IMR-90 (cell line): Measurements from ENCODE around the gene DPYSL5. TPM values are rescaled to one million over a fixed set of nuclear protein-coding genes. Genes with fewer than 3 reads are reported as not detected.

Experiments
- ATAC-seq: fragments of 200-7000 bp; cut with Tn5 transposase; 2 replicates; pipeline ENCODE4 v1.9.1; 2020; ENCODE audit warnings: low read depth, mild to moderate bottlenecking, moderate library complexity
- BruUV-seq: library from RNA; stranded (reverse); fragments of 400-500 nt; replicated peaks from 2 replicates; lab custom pipeline; 2021; lab: Mats Ljungman, UMichigan
- CTCF ChIA-PET: fragments of 300-600 bp; formaldehyde crosslinking; extraction: SDS; loops from one replicate; lab custom pipeline; 2021; ENCODE audit warnings: antibody characterized with exemption; lab: Yijun Ruan, JAX
- POLR2A ChIA-PET: fragments of 300-600 bp; sonication (Branson Sonifier 250); formaldehyde crosslinking; loops from one replicate; lab custom pipeline; 2022; ENCODE audit warnings: antibody characterized with exemption; ENCODE audit not compliant: unreplicated experiment; lab: Charles Lee
- DNase-seq: peaks from one replicate; pipeline ENCODE4 v3.0.0; 2013
- H2AFZ ChIP-seq: replicated peaks from 2 replicates; pipeline ENCODE3; 2013; ENCODE audit warnings: low read length, mild to moderate bottlenecking; ENCODE audit not compliant: poor library complexity
- H2AK5ac ChIP-seq: 2 replicates; pipeline ENCODE4 v1.6.1; 2013; ENCODE audit warnings: low read depth, low read length, inconsistent platforms
- H2AK9ac ChIP-seq: replicated peaks from 2 replicates; pipeline ENCODE3; 2013; ENCODE audit warnings: mild to moderate bottlenecking, low read depth, low read length, moderate library complexity; ENCODE audit not compliant: poor library complexity
- H2BK120ac ChIP-seq: 2 replicates; pipeline ENCODE4 v1.6.1; 2013; ENCODE audit warnings: low read depth, low read length, inconsistent platforms
- H2BK15ac ChIP-seq: 3 replicates; pipeline ENCODE4 v1.6.1; 2013; ENCODE audit warnings: low read depth, low read length, inconsistent platforms
- H2BK20ac ChIP-seq: 2 replicates; pipeline ENCODE4 v1.6.1; 2013; ENCODE audit warnings: low read depth, mild to moderate bottlenecking, inconsistent platforms, low read length, moderate library complexity
- H2BK5ac ChIP-seq: 2 replicates; pipeline ENCODE4 v1.6.1; 2013; ENCODE audit warnings: mild to moderate bottlenecking, low read depth, low read length, inconsistent platforms; ENCODE audit not compliant: poor library complexity, severe bottlenecking
- H3K14ac ChIP-seq: replicated peaks from 2 replicates; pipeline ENCODE4 v1.6.1; 2013; ENCODE audit warnings: low read depth, low read length, inconsistent platforms
- H3K18ac ChIP-seq: 2 replicates; pipeline ENCODE4 v1.6.1; 2013; ENCODE audit warnings: low read depth, low read length, control low read depth
- H3K23ac ChIP-seq: 2 replicates; pipeline ENCODE4 v1.6.1; 2013; ENCODE audit warnings: low read depth, low read length, inconsistent platforms
- H3K27ac ChIP-seq: 2 replicates; pipeline ENCODE4 v1.5.1; 2013; ENCODE audit warnings: mild to moderate bottlenecking, control low read depth, low read length; ENCODE audit not compliant: insufficient read depth
- H3K27me3 ChIP-seq: 2 replicates; pipeline ENCODE4 v1.6.1; 2013; ENCODE audit warnings: low read length; ENCODE audit not compliant: control insufficient read depth, insufficient read depth
- H3K36me3 ChIP-seq: 2 replicates; pipeline ENCODE4 v1.6.1; 2013; ENCODE audit warnings: low read length, mixed read lengths; ENCODE audit not compliant: control insufficient read depth, insufficient read depth
- H3K4ac ChIP-seq: 2 replicates; pipeline ENCODE4 v1.6.1; 2013; ENCODE audit warnings: low read depth, low read length, inconsistent platforms
- H3K4me1 ChIP-seq: 2 replicates; pipeline ENCODE4 v1.6.1; 2013; ENCODE audit warnings: low read length, mixed read lengths; ENCODE audit not compliant: control insufficient read depth, insufficient read depth
- H3K4me2 ChIP-seq: 2 replicates; pipeline ENCODE4 v1.6.1; 2013; ENCODE audit warnings: low read depth, mild to moderate bottlenecking, control low read depth, low read length, moderate library complexity
- H3K4me3 ChIP-seq: 2 replicates; pipeline ENCODE4 v1.5.1; 2013; ENCODE audit warnings: low read depth, mild to moderate bottlenecking, control low read depth, low read length, moderate library complexity; ENCODE audit not compliant: insufficient read depth
- H3K56ac ChIP-seq: 2 replicates; pipeline ENCODE4 v1.6.1; 2013; ENCODE audit warnings: low read length, inconsistent platforms; ENCODE audit not compliant: insufficient read depth; ENCODE audit errors: extremely low read depth
- H3K79me1 ChIP-seq, 2 experiments: 2 replicates each; pipeline ENCODE4 v1.6.1; 2013; ENCODE audit warnings: low read length in 2 of 2, inconsistent platforms in 1 of 2, low read depth in 1 of 2
- H3K9ac ChIP-seq: 2 replicates; pipeline ENCODE4 v1.6.1; 2013; ENCODE audit warnings: low read depth, low read length, control low read depth
- H3K9me1 ChIP-seq: 2 replicates; pipeline ENCODE4 v1.6.1; 2013; ENCODE audit warnings: low read length, inconsistent platforms; ENCODE audit not compliant: insufficient read depth
- H3K9me3 ChIP-seq: 2 replicates; pipeline ENCODE4 v1.6.1; 2013; ENCODE audit warnings: low read length; ENCODE audit not compliant: control insufficient read depth, insufficient read depth
- H4K20me1 ChIP-seq: 2 replicates; pipeline ENCODE4 v1.6.1; 2013; ENCODE audit warnings: low read length, inconsistent platforms; ENCODE audit not compliant: insufficient read depth
- H4K5ac ChIP-seq: 2 replicates; pipeline ENCODE4 v1.6.1; 2013; ENCODE audit warnings: mild to moderate bottlenecking, low read depth, low read length, control low read depth
- H4K8ac ChIP-seq, 2 experiments: 2 replicates each; pipeline ENCODE4 v1.6.1; 2013; ENCODE audit warnings: low read depth in 2 of 2, low read length in 2 of 2, control low read depth in 1 of 2, inconsistent platforms in 1 of 2
- H4K91ac ChIP-seq: 2 replicates; pipeline ENCODE4 v1.6.1; 2013; ENCODE audit warnings: low read depth, low read length, inconsistent platforms; ENCODE audit not compliant: insufficient read depth
- CHD1 ChIP-seq: IDR thresholded peaks from 2 replicates; pipeline ENCODE4 v1.6.1; 2012; ENCODE audit warnings: low read depth, low read length, improper control_type of control experiment
- MAZ ChIP-seq: IDR thresholded peaks from 2 replicates; pipeline ENCODE4 v1.6.1; 2012; ENCODE audit warnings: low read depth, mild to moderate bottlenecking, low read length, improper control_type of control experiment, moderate library complexity, borderline replicate concordance
- RAD21 ChIP-seq: IDR thresholded peaks from 2 replicates; pipeline ENCODE4 v1.6.1; 2012; ENCODE audit warnings: low read length, improper control_type of control experiment
- WGBS, 2 experiments: methylation state at CpG; one replicate each; pipeline versions ENCODE4 v1.1.5 to v1.1.7; 2013; ENCODE audit warnings: missing lambda C conversion rate in 2 of 2; ENCODE audit not compliant: insufficient read length in 1 of 2; ENCODE audit errors: extremely low coverage in 2 of 2; 5-methylcytosine and 5-hydroxymethylcytosine counted together
- dilution Hi-C: fragments of 300-500 bp; cut with HindIII; formaldehyde crosslinking; loops from one replicate; pipeline ENCODE4 v1.14.3; 2018; ENCODE audit warnings: low sequenced_read_pairs; ENCODE audit not compliant: unreplicated experiment
- in situ Hi-C: fragments of 300-500 bp; cut with MboI; formaldehyde crosslinking; loops from 3 replicates; pipeline ENCODE4 v1.14.3; 2019; ENCODE audit warnings: low sequenced_read_pairs, inconsistent platforms, mixed read lengths
- intact Hi-C: fragments of 100-400 bp; cut with micrococcal nuclease; formaldehyde crosslinking; loops from 2 replicates; pipeline ENCODE4 v1.10.0; 2022
- polyA plus RNA-seq, 3 experiments: library from polyadenylated mRNA; depleted of rRNA; stranded (reverse); fragments of >200 nt; gene quantifications; 2 replicates each; pipeline ENCODE4 v1.2.3, GENCODE V29; 2012; ENCODE audit warnings: low replicate concordance in 1 of 3
- total RNA-seq: library from RNA; depleted of rRNA; stranded (reverse); fragments of >200 nt; gene quantifications from 2 replicates; pipeline ENCODE4 v1.2.3, GENCODE V29; 2012

DPYSL5 gene
- total and polyA plus RNA-seq, 2 of the 4 experiments (the other 2 are of a cell fraction) = not detected

GRCh38 chr2:26941486-26941885, 93.6 kb downstream of the DPYSL5 start:
- Histone ChIP-seq H4K20me1 (no peaks in the 10 kb centered on the region), H3K4ac (no peak overlapping the region), H3K9me1 (no peaks in the 10 kb centered on the region; the same call in 1 of the 2 replicates), H3K56ac (no peak overlapping the region), H3K18ac (no peak overlapping the region), H3K14ac (no peak overlapping the region), H2AFZ (no peak overlapping the region), H3K4me3 (no peak overlapping the region), H3K27me3 (peaks cover 41% of the 10 kb centered on the region), H3K79me1 (no peaks in the 10 kb centered on the region), H2AK9ac (no peak overlapping the region), H2BK5ac (no peak overlapping the region), H3K9me3 (no peaks in the 10 kb centered on the region), H3K27ac (no peak overlapping the region), H4K8ac (no peak overlapping the region), H4K5ac (no peak overlapping the region), H2BK15ac (no peak overlapping the region), H2BK20ac (no peak overlapping the region), H2AK5ac (no peak overlapping the region), H3K9ac (no peak overlapping the region), H3K4me2 (no peak overlapping the region), H3K23ac (no peak overlapping the region), H2BK120ac (no peak overlapping the region), H4K91ac (no peak overlapping the region), H3K4me1 (no peaks in the 10 kb centered on the region), H3K36me3 (no peaks in the 10 kb centered on the region)
- ChIA-PET CTCF (interaction anchor here (4.4 kb wide), 1 partner anchor 95 kb away, joined by 47 read pairs; no protein-coding TSS in a partner anchor), POLR2A (no interaction called here)
- no peak for TF ChIP-seq MAZ
- no peak for TF ChIP-seq CHD1
- TF ChIP-seq RAD21 = no peak
- in situ Hi-C loops (no loop called here), intact Hi-C loops (loop anchor here (10.0 kb wide), 1 partner anchor 337 kb away; no protein-coding TSS in a partner anchor), dilution Hi-C loops (no loop called here)
- 100% methylated on average over 1 of the region's 3 CpGs; no CpG with 5 or more reads in 1 of the 2 experiments for WGBS, 2 experiments
- ATAC-seq (no peak), DNase-seq (no peak)
- no TSS peak for BruUV-seq
